ENCODE measurements around the gene ABCF1. TPM values are rescaled to one million over a fixed set of nuclear protein-coding genes. Genes with fewer than 3 reads are reported as not detected.

Gene ABCF1
- total RNA-seq, 1 experiment from 2014 or later = 101 TPM

GRCh38 chr6:30568245-30568644, 3.0 kb upstream of the ABCF1 start (continued):
- TF ChIP-seq ZBTB43 (CRISPR knock-in tag; IDR thresholded peaks at IDR 0.05) (no peak), E2F4 (CRISPR knock-in tag; IDR thresholded peaks at IDR 0.05; ENCODE audit: borderline replicate concordance, low read depth) (no peak), NFE2L1 (CRISPR knock-in tag; IDR thresholded peaks at IDR 0.05) (no peak), ZNF423 (CRISPR knock-in tag; IDR thresholded peaks at IDR 0.05) (no peak)

GRCh38 chr6:30570263-30570662, 979 bp upstream of the ABCF1 start:
- ATAC-seq (no peak), DNase-seq (ENCODE audit: low spot score) (no peak)
- H3K4me1 Mint-ChIP-seq = peaks cover 33% of the 10 kb centered on the region
- no peak overlapping the region for H3K27ac Mint-ChIP-seq
- ChIA-PET POLR2A (no interaction called here), CTCF (interaction anchor here (0.9 to 1.6 kb wide), 8 partner anchors 15 to 123 kb away, joined by 3 to 12 read pairs (median 6); partner anchors contain the start of gene DHX16)
- TF ChIP-seq EMX1 (CRISPR knock-in tag; IDR thresholded peaks at IDR 0.05) = no peak
- TF ChIP-seq HMGXB4 (CRISPR knock-in tag; IDR thresholded peaks at IDR 0.05) = no peak
- TF ChIP-seq SMAD4 (CRISPR knock-in tag; IDR thresholded peaks at IDR 0.05) = no peak
- TF ChIP-seq TEAD1 (CRISPR knock-in tag; IDR thresholded peaks at IDR 0.05) = no peak
- TF ChIP-seq ATF2 (CRISPR knock-in tag; IDR thresholded peaks at IDR 0.05; ENCODE audit: borderline replicate concordance, low read depth) = no peak
- peaks cover 10% of the 10 kb centered on the region for H3K27me3 Mint-ChIP-seq (ENCODE audit: low read depth)
- H3K9me3 Mint-ChIP-seq = no peaks in the 10 kb centered on the region
- H3K36me3 Mint-ChIP-seq = peaks cover 2% of the 10 kb centered on the region; the same call in 1 of the 2 replicates
- peak overlapping the region; percentile 99 for H3K4me3 Mint-ChIP-seq

GRCh38 chr6:30570740-30571074, 535 bp upstream of the ABCF1 start:
- Mint-ChIP-seq H3K27ac (peak overlapping the region; percentile 89), H3K9me3 (no peaks in the 10 kb centered on the region), H3K36me3 (peaks cover 2% of the 10 kb centered on the region; the same call in 1 of the 2 replicates), H3K4me1 (peaks cover 33% of the 10 kb centered on the region), H3K27me3 (ENCODE audit: low read depth) (peaks cover 10% of the 10 kb centered on the region), H3K4me3 (peak overlapping the region; percentile 99)
- peak; percentile 14 for DNase-seq (ENCODE audit: low spot score)
- POLR2A ChIA-PET = interaction anchor here (0.9 to 1.1 kb wide), 4 partner anchors 14 to 89 kb away, joined by 3 to 6 read pairs (median 4); partner anchors contain the start of genes GNL1 and PRR3
- ATAC-seq = no peak
- CTCF ChIA-PET = interaction anchor here (0.9 to 1.6 kb wide), 14 partner anchors 15 to 160 kb away, joined by 3 to 12 read pairs (median 4); partner anchors contain the start of gene DHX16
- no peak for TF ChIP-seq ZBTB43 (CRISPR knock-in tag; IDR thresholded peaks at IDR 0.05)
- TF ChIP-seq E2F1 (CRISPR knock-in tag; IDR thresholded peaks at IDR 0.05) = 0 out of 2 replicates have a peak, but pooled peaks have one; percentile 7

GRCh38 chr6:30571762-30572082, 480 bp downstream of the ABCF1 start:
- peaks cover 10% of the 10 kb centered on the region for H3K27me3 Mint-ChIP-seq (ENCODE audit: low read depth)
- H3K4me1 Mint-ChIP-seq = peaks cover 33% of the 10 kb centered on the region
- CTCF ChIA-PET = interaction anchor here (0.9 to 1.6 kb wide), 13 partner anchors 16 to 159 kb away, joined by 3 to 12 read pairs (median 5); no protein-coding TSS in a partner anchor
- ATAC-seq = peak; percentile 7; the same call in 1 of the 2 replicates
- H3K27ac Mint-ChIP-seq = peak overlapping the region; percentile 98
- no peak for DNase-seq (ENCODE audit: low spot score)
- peak overlapping the region; percentile 99 for H3K4me3 Mint-ChIP-seq
- POLR2A ChIA-PET = interaction anchor here (0.6 to 1.1 kb wide), 6 partner anchors 15 to 90 kb away, joined by 3 to 6 read pairs (median 4); partner anchors contain the start of genes GNL1, MRPS18B, PPP1R10 and PRR3
- peaks cover 6% of the 10 kb centered on the region; the same call in 1 of the 2 replicates for H3K36me3 Mint-ChIP-seq
- no peaks in the 10 kb centered on the region for H3K9me3 Mint-ChIP-seq
- no peak for TF ChIP-seq AR (CRISPR knock-in tag; IDR thresholded peaks at IDR 0.05)
- no peak for TF ChIP-seq ZNF121 (CRISPR knock-in tag; IDR thresholded peaks at IDR 0.05)
- no peak for TF ChIP-seq CREB1 (CRISPR knock-in tag; IDR thresholded peaks at IDR 0.05)
- no peak for TF ChIP-seq ZNF317 (CRISPR knock-in tag; IDR thresholded peaks at IDR 0.05; ENCODE audit: borderline replicate concordance, low read depth)
- TF ChIP-seq PREB (CRISPR knock-in tag; IDR thresholded peaks at IDR 0.05; ENCODE audit: borderline replicate concordance) = no peak
- TF ChIP-seq TP53 (CRISPR knock-in tag; IDR thresholded peaks at IDR 0.05) = no peak
- no peak for TF ChIP-seq ZNF671 (CRISPR knock-in tag; IDR thresholded peaks at IDR 0.05)
- TF ChIP-seq JUN (CRISPR knock-in tag; IDR thresholded peaks at IDR 0.05) = no peak
